HG03342 (cell line): ENCODE results near the gene ARMC2.
"Not testable (repeated sequence)": the region's sequence is repeated elsewhere in the genome, so short reads cannot be mapped to it uniquely, and the experiment has no call there.

ENCODE experiments used
- ATAC-seq: cut with Tn5 transposase; IDR thresholded peaks from one replicate; pipeline ENCODE4 v1.9.1; 2021; ENCODE audit warnings: mild to moderate bottlenecking, moderate library complexity; ENCODE audit not compliant: unreplicated experiment

Gene ARMC2, protein sequence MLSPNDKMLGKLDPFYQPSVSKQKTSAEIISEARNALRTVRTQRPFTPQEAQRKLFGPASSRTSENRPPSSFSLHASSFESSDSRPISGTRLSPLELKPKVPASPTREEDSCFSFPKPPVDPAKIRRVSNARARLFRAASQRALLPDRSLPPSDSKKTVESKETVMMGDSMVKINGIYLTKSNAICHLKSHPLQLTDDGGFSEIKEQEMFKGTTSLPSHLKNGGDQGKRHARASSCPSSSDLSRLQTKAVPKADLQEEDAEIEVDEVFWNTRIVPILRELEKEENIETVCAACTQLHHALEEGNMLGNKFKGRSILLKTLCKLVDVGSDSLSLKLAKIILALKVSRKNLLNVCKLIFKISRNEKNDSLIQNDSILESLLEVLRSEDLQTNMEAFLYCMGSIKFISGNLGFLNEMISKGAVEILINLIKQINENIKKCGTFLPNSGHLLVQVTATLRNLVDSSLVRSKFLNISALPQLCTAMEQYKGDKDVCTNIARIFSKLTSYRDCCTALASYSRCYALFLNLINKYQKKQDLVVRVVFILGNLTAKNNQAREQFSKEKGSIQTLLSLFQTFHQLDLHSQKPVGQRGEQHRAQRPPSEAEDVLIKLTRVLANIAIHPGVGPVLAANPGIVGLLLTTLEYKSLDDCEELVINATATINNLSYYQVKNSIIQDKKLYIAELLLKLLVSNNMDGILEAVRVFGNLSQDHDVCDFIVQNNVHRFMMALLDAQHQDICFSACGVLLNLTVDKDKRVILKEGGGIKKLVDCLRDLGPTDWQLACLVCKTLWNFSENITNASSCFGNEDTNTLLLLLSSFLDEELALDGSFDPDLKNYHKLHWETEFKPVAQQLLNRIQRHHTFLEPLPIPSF

DNA sequence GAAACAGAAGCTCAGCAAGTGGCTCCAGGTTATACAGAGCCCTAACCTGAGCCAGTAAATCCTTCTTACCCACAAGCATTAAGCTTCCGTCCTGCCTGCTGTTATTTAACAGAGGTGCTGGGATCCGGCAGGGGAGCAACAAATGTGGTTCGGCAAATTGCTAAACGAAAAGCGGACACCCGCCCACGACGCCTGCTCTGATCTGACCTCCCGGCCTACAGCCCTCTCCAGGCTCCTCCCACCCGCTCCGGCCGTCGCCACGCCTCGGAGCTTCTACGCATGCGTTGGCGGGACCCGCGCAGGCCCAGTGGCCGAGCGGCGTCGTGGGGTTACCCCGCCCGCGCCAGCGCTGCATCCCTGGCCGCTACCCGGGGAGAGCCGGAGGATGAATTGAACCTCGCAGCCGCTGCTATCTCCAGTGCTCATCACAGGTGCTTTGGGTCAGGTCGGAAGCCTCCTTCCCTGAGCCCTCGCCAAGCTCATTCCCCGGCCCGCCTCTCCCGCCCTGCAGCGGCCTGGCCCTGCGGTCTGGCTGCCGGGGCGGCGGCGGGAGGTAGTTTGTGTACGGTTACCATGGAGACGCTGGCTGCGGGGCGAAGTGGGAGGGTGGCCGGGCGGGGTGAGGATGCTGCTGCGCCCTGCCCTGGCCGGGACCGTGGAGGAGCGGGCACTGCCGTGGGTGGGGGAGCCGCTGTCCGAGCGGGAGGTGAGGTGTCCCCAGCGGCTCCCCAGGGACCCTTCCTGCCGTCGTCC is at the start of gene ARMC2:
ARMC2 (plus strand) TSS at position 307 of the 753 bp plus-strand sequence. CDS start 5,846 bp downstream, outside the sequence.
- peak; percentile 93 for ATAC-seq

DNA sequence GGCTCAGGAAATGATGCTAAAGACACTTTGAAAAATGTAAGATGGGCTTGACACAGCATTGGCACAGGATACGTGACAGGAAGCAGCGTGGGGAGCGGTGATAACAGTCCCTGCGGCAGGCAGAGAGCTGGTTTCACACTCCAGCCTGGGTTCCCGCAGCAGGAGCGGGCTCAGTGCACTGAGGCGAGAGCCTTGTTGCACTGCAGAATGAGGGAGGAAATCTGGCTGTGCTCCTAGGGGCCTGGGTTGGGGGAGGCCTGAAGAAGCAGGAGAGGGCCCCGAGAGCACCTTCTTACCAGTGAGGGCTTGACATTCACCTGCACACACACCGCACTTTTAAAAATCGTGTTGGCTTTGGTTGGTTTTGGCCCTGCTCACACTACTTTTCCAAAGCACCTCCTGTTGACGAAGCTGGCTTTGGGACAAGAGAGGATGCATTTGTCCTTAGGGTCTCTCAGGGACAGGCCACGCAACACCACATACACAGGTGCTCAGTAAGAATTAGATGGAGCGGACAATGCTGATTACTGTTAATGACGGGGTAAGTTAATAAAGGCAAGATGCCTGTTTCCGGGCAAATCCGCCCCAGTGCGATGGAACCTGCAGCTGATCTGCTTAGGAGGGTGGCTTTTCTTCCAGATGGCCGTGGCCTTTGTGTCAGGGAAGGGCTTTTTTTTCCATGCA is 49.4 kb upstream of the ARMC2 start:
- ATAC-seq, result no peak

DNA sequence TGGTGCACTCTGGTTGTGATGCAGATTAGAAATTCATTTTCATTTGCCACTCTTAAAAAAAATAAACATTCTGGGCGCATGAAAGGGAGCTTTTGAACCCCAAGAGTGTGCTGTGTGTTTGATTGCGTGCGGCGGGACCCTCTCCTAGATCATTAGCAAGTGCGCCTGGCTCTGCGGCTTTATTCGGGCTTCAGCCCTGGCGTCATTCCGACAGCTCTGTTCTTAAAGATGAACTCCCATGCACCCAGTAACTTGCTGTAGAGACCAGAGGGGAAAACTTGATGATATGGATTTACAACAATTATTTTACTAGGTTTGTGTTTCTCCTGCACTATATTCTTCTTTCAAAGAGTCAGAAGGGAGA is 48.9 kb upstream of the ARMC2 start:
- no peak for ATAC-seq

DNA sequence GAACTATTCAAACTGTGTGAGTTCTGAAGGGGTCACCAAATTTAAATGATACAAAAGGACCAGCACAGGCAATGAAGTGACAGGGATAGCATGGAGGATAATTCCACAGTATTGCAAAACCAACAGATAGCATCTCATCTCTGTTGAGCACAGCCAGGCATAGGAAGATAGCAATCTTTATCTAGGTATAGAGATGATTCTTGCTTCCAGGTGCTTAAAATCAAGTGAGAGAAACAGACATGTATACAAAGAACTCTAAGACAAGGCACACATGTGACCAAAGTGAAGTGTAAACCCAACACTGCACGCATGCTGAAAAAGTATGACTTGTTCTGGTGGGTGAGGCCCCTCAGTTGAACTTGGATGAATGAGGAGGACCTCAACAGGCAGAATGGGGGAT is 48.4 kb upstream of the ARMC2 start:
- no peak for ATAC-seq

DNA sequence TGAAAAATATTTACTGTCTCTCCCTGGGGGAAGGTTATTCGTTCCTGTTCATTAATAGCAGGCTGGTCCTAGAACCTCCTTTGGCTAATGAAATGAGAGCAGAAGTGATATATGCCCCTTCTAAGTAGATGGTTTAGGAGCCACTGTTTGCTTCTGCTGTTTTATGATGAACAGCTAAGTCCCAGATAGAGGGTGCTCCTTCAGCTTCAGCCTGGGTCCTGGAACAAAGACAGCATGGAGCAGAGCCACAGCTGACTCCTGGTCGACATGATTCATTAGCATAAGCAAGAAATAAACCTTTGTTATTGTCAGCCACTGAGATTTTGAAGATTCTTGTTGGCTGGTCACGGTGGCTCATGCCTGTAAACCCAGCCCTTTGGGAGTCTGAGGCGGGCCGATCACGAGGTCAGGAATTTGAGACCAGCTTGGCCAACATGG is 47.8 kb upstream of the ARMC2 start:
- no peak for ATAC-seq

DNA sequence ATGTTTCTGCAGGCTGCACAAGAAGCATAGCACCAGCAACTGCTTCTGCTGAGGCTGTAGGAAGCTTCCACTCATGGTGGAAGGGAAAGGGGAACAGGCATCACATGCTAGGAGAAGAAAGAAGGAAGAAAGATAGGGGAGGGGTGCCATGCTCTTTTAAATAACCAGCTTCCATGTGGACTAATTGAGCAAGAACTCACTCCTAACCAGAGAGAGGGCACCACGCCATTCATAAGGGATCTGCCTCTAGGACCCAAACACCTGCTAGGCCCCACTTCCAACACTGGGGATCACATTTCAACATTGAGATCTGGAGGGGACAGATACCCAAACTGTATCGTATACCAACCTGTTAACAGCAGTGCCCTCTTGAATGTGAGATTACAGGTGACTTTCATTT is 46.9 kb upstream of the ARMC2 start:
- ATAC-seq, result no peak

DNA sequence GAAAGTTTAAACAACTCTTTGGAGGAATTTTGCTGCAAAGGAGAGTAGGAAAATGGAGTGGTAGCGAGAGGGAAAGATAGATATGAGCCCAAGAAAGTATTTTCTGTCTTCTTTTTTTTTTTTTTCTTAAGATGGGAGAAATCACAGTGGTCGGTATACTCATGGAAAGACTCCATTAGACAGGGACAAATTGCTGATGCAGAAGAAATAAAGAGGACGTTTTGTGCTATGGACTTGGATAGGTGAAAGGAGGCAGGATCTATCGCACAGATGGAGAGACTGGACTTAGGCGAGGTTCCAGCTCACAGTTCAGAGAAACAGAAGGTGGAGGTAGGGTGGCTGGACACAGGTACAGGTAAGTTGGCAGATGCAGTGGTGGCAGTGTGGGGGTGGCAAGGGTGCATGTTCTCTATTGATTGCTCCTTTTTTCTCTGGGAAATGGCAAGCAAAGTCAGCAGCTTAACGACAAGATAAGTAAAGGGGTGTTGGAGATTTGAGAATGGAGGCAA is 44.2 kb upstream of the ARMC2 start:
- no peak for ATAC-seq

DNA sequence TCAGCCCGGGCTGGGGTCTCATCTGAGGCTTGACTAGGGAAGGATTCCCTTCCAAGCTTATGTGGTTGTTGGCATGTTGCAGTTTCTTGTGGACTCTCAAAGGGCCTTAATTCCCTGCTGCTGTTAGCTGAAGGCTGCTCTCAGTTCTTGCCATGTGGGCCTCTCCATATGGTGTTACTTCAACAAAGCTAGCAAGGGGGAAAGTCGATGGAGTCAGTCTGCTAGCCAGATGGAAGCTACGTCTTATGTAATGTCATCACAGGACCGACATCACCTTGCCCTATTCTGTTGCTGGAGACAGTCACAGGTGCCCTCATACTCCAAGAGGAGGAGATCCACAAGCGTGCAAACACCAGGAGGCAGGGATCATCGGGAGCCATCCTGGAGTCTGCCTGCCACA is 43.3 kb upstream of the ARMC2 start:
- no peak for ATAC-seq

DNA sequence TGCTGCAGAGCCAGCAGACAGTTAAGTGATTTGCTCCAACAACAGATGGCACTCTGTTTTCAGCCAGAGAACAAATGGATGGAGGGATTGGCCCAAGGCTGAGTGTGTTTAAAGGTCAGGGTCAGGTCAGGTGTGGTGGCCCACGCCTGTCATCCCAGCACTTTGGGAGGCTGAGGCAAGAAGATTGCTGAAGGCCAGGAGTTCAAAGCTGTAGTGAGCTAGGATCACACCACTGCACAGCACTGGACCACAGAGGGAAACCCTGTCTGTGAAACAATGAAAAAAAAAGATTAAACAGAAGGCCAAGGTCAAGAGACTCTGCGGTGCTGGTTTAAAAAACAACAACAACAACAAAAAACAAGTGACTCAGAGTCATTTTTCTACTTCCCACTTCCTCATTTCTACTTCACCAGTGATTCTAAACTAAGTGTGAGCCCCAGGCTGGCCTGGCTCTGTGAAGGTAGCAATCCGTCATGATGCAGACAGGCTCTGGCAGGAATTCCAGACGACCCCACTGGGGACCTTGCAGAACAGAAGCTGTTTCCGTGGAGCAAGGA is 42.5 kb upstream of the ARMC2 start:
- peak; percentile 81 for ATAC-seq

DNA sequence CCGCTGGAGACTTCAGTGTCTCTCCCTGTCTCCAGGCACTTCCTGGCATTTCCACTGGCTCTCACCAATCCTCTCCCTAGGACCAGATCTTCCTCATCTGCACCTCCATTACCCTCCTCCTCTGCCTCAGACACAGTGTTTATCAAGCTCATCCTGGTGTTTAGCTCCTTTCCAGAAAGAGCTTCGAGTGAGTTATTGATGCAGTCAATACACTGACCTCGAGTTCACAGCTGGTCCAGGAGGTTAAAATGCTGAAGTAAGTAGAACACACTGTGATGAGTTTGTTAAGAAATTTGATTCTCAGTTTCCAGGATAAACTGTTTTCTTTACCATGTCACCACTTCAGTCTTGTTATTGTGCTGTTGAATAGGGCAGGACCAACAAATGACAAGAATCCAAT is 42.1 kb upstream of the ARMC2 start:
- ATAC-seq, result no peak

DNA sequence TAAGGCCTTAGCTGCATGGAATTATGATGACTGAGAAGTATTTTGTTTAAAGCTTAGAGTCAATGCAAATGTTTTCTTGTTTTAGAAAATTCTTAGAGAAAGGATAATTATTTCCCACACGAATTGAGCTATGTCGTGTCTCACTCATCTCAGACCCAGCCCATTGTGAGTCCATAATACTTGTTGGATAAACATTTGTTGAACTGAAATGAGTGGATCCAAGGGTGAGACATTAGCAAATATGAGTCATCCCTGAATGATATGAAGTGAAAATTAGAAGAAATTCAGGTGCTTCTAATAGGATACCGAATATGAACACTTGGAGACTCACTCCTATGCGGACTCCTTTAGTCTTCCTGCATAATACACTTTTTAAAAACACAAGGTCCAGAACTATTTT is 41.6 kb upstream of the ARMC2 start:
- ATAC-seq, result no peak

DNA sequence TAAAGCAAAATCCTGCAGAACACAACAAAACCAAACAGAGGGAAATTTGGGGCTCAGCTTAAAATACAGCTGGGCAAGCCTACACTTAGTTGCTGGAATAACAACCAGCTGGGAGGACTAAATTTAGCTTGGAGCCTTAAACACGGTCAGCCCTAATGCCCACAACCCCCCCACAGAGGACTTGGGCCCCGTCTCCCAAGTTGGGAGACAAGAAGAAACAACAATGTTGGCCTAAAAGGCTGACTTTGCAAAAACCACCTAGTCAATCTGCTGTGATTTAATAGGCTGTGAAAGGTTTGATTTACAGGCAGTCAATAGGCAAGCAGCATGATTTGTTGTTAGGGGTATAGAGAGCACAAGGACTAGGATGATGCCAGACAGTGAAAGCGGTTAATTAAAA is 40.3 kb upstream of the ARMC2 start:
- ATAC-seq, result no peak

DNA sequence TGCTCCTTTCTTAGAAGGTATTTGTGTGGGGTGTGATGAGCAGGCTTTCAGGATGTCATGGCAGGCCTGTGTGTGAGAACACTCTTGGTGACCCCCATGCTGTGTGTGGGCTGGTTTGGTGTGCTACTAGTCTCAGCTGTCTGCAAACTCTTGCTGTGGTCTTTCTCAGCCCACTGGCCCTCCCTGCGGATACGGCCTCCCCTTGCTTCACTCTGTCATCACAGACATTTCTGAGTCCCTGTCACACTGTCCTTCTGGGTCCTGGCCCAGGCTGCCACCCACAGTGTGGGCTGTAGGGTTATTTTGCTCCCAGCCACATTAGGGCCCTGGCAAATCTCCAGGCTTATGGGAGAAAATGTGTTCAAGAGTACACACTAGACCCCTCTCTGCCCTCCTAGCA is 39.0 kb upstream of the ARMC2 start:
- ATAC-seq, result no peak

DNA sequence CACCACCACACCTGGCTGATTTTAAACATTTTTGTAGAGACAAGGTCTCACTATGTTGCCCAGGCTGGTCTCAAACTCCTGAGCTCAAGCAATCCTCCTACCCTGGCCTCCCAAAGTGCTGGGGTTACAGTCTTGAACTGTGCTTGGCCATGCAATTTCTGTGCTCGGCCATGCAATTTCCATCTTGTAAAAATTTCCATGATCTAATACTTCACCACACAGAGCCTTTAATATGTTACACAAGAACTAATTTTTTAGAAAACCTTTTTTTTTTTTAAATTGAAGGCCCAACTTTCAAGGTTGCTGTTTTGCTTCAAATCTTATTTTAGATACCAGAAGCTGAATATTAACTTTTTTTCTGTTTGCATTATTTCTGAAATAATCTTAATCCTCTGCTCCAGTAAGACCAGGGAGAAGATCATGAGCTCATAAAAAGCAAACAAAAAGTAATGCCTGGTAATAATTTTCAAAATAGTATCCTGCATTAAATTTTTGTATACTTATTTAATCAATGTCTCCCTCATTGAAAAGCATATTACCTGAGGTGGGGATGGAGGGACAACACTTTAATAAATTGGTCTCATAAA is 38.1 kb upstream of the ARMC2 start:
- no peak for ATAC-seq

DNA sequence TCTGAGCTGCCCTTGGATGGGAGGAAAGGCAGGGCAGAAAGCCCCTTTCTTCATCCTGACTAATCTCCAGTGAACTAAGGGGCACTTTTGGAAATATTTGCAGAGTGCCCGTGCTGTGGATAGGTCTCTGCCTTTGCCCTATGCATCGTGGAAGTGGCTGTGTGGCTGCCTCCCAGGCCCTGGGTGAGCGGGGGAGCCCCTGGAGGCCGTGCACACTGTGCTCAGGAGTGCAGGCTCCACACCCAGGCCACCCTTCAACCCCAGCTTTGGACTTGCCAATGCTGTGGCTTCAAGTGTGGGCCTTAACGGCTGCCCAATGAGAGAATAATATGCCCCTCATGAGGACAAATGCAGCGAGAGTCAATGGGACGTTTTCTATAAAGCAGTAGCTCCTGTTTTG is 36.7 kb upstream of the ARMC2 start:
- ATAC-seq, result no peak

DNA sequence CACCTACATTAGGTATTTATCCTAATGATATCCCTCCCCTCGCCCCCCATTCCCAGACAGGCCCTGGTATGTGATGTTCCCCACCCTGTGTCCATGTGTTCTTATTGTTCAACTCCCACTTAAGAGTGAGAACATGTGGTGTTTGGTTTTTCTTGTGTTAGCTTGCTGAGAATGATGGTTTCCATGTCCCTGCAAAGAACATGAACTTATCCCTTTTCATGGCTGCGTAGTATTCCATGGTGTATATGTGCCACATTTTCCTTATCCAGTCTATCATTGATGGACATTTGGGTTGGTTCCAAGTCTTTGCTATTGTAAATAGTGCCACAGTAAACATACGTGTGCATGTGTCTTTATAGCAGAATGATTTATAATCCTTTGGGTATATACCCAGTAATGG is 35.0 kb upstream of the ARMC2 start:
- not testable (repeated sequence) for ATAC-seq

DNA sequence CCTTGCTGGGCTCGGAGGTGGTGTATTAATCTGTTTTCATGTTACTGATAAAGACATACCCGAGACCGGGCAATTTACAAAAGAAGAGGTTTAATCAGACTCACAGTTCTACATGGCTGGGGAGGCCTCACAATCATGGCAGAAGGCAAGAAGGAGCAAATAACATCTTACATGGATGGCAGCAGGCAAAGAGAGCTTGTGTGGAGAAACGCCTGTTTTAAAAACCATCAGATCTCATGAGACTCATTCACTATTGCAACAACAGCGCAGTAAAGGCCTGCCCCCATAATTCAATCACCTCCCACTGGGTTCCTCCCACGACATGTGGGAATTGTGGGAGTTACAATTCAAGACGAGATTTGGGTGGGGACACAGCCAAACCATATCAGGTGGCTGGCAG is 30.9 kb upstream of the ARMC2 start:
- not testable (repeated sequence) for ATAC-seq

DNA sequence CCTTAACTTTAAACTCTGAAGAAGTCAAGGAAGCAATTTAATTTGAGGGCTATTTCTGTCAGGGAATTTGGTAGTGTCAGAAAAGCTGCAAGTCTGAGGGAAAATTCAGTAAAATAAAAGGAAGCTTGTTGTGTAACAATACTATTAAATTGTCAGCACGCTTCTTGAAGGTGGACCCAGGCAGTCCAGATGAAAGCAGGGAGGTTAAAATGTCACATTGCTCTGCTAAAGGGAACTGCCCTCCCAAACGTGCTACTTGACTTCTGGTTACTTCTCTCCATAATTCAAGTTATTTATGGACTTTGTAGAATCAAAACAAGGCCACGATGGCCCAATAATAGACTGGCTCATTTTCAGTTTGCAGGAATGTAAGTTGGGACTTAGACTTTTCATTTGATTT is 28.2 kb upstream of the ARMC2 start:
- ATAC-seq, result no peak

DNA sequence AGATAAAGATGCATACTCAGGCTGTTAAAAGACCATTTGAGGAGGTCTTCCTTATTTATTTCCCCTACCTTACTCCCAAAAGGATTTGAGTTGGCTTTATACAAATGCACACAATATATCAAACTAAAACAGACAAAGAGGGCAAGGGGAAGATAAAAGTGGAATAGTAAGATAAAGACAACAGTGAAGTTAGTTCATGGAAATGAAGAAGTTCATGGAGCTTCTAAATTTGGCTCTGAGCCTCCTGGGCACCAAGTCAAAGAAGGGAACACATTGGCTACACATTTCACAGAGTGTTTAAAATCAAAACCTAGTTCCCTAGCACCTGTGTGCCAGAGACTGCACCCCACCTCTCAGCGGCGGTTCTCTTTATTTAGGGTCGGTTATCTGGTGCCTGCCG is 25.8 kb upstream of the ARMC2 start:
- ATAC-seq, result no peak

DNA sequence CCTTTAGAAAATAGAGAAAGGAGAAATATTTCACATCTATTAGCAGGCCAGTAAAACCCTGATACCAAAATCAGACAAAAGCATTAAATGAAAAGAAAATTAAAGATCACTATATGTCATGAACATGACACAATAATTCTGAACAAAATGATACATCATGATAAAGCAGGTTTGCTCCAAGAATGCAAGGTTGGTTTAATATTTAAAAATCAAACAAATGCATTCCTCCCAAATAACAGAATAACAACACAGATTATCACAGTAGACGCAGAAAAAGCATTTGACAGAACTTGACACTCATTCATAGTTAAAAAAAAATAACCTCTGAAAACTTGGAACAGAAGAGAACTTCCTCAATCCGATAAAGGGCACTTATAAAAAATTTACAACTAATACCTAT is 22.9 kb upstream of the ARMC2 start:
- ATAC-seq, result no peak
